ENCODE data around the gene NPR2.

NPR2 gene

DNA sequence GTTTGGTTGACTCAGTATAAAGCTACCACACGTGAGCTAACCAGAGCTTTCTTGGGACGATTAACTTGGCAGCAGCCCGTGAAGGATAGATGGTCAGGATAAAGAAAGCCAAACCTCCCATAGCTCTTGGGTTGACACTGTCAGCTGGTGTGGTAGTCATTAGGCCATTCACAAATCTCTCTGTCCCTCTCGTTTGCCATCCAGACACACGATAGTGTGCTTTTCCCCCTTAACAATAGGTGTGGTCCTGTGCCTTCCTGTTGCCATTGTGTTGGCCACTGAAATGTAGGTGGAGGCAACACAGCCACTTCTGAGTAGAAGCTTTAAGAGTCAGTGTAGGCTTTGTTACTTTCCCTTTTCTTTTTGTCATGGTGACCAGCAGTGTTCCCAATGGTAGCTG lies 67.1 kb downstream of the NPR2 start:
- DNase-seq (ENCODE audit: low read depth) = no peak

Data from non-pigmented ciliary epithelial cell (primary cell).